Measurements from ENCODE around the gene FABP1. TPM values are rescaled to one million over a fixed set of nuclear protein-coding genes. Genes with fewer than 3 reads are reported as not detected.

The FABP1 gene
- total RNA-seq, 6 experiments from 2014 or later: not detected

- Mint-ChIP-seq H3K36me3 (ENCODE audit: low read depth) (no peaks in the 10 kb centered on the region), H3K4me1 (ENCODE audit: low read depth) (peaks cover 11% of the 10 kb centered on the region), H3K27me3 (ENCODE audit: insufficient read depth) (peaks cover 7% of the 10 kb centered on the region), H3K4me3 (no peak overlapping the region), H3K9me3 (no peaks in the 10 kb centered on the region), H3K27ac (no peak overlapping the region)
- DNase-seq: no peak
- TF ChIP-seq CTCF (IDR thresholded peaks at IDR 0.05): no peak
These were observed 53.7 kb downstream of the FABP1 start for GRCh38 chr2:88074150-88074549.

Small RNA genes lying within 50 kb of the gene (microRNA-seq; reads per million reads assigned to microRNA genes)
- not detected for gene MIR4780

Other genes with a start within 250 kb of the FABP1 start
- 10 to 100 TPM; 12.9 to 24.5 (median 19.1) TPM for gene RNU2-63P, start 111.5 kb downstream of the FABP1 start, total RNA-seq (2021; fragmentation: NEBNext Ultra II Directional; extraction: Animal tissue kit (Norgen Biotek cat#: 25700))
- 10 to 100 TPM; 19.3 to 26.0 (median 23.8) TPM for gene KRCC1, start 72.3 kb downstream of the FABP1 start, total RNA-seq (2021; fragmentation: NEBNext Ultra II Directional; extraction: Animal tissue kit (Norgen Biotek cat#: 25700))
- not detected for gene SMYD1, start 60.2 kb downstream of the FABP1 start, total RNA-seq (2021; fragmentation: NEBNext Ultra II Directional; extraction: Animal tissue kit (Norgen Biotek cat#: 25700))
- not detected for gene THNSL2, start 42.3 kb upstream of the FABP1 start, total RNA-seq (2021; fragmentation: NEBNext Ultra II Directional; extraction: Animal tissue kit (Norgen Biotek cat#: 25700))